ENCODE results near the gene CTXN3.
"Not testable (repeated sequence)": the region's sequence is repeated elsewhere in the genome, so short reads cannot be mapped to it uniquely, and the experiment has no call there.

Gene CTXN3

GRCh38 chr5:127652952-127653611 lies 4.2 kb downstream of the CTXN3 start:
- no peak for DNase-seq

- no peak for DNase-seq
These were observed 7.9 kb downstream of the CTXN3 start for GRCh38 chr5:127656825-127657224.

DNA sequence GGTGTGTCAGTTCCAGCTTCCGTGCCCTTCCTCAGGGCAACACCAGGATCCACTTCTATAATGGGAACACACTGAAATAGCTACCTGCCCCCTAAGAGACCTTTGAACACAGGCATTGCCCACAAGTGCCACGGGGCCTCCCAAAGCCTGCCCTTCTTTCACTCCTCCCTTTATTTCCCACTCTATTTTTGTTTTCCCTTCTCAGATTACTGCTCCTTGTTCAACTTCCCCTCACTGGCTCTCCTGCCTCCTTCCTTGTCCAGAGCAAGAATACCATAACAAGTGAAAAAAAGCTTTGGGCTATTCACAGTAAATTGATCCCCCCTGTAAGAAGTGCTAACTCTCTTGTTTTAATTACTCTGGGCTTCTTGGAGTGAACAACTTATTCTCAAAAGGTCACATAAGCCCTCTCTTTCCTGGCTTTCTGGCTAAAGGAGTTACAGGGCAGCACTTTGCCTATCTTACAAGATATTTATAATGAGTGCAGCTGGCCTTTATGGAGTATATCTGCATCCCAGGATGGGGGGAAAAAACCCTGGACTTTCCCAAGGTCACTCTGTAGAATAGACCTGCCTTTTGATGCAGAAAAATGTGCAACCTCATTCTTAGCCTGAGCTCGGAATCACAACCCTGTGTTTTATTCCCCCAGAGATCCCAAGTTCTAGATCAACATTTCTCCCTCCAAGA lies 11.3 kb downstream of the CTXN3 start:
- DNase-seq = no peak

- no peak for DNase-seq
These were observed 15.2 kb downstream of the CTXN3 start for GRCh38 chr5:127664093-127664492.

DNA sequence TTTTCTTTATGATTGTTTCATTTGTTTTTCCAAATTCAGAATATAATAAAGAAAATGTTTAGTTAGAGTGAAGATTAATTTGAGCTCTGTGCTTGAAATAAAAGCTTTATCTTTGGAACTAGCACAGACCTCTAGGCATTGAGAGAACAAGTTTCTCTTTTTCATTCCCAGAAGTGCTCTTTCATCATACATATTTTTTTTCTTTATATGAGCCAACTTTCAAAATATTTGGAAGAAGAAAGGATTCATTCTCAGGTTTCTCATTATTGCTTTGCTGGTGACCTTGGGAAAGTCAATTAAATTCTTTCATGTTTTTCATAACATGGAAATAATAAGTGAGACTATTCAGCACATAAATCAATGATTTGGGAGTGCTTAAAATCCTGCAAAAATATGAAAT lies 16.8 kb downstream of the CTXN3 start:
- DNase-seq = no peak

DNA sequence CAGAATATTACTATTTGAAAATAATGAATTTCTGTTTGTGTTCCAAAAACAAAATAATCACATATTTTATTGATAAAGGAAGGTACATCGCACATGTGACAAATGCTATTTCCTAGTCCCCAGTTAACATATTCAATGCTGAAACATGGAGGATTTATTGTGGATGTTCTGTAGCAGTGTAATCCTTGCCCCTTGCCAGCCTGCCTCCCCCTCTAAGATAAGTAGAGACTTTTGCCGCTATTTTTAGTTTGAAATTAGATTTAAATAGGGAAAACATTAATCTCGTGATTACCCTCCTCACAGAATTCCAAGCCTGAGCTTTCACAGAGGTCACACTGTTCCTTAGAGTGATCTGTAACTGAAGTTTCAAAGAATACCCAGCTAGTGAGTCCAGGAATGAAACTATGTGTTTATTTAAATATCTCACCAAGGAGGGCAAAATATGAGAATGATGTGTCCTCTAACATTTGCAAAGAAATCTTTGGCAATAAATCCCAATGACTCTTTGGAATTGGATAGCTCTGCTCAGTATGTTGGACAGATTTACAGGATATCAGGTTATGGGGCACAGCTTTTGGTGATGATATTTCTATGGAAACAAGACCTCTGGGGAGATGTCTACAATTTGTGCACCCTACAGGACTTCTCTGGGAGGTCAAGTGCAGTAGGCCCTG lies 17.3 kb downstream of the CTXN3 start:
- DNase-seq = no peak

DNA sequence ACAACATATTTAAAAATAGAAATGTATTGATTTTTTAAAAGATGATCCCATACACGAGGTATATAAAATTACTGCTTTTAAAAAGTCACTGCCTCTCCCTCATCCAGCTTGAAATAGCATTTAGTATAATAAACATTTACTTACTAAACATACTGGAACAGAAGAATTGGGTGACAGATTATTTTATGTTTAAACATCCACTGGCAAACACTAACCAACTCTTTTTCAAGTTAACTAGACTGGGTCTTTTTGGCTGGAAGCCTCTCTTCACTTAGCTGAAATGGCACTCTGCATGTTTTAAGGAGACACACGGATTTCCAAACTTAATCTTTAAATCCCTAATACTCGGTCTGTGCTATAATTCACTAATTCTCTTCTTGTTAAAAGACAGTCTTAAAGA lies 19.0 kb downstream of the CTXN3 start:
- DNase-seq = no peak

- no peak for DNase-seq
These were observed 22.3 kb downstream of the CTXN3 start for GRCh38 chr5:127671218-127671617.

DNA sequence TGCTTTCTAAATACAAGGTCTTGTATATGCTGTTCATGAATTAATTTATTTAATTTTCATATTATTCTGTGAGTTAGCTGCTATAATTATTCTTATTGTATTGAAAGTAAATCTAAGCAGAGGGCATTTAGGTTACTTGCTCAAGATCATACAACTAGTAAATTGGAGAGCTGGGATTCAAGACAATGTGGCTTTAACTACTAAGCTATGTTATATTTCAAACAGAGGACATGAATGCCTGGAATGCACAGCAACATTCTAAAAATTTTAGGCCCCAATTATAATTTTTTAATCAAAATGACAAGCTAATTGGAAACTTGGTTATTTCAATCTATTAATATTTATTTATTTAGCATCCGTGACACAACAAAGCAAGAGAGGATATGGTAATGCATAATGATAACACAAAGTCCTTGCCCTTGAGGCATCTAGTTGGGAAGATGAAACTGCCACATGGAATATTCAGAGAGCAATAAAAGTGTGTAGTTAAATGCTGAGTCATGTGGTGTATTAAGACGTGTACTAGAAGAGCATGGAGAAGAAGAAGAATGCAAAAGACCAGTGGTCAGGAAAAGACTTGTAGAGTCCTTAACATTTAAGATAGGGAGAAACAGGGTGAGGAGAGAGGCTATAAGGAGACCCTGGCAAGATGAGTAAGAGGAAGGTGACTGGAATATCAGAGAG lies 24.4 kb downstream of the CTXN3 start:
- no peak for DNase-seq

GRCh38 chr5:127676951-127677350 lies 28.1 kb downstream of the CTXN3 start:
- not testable (repeated sequence) for DNase-seq

DNA sequence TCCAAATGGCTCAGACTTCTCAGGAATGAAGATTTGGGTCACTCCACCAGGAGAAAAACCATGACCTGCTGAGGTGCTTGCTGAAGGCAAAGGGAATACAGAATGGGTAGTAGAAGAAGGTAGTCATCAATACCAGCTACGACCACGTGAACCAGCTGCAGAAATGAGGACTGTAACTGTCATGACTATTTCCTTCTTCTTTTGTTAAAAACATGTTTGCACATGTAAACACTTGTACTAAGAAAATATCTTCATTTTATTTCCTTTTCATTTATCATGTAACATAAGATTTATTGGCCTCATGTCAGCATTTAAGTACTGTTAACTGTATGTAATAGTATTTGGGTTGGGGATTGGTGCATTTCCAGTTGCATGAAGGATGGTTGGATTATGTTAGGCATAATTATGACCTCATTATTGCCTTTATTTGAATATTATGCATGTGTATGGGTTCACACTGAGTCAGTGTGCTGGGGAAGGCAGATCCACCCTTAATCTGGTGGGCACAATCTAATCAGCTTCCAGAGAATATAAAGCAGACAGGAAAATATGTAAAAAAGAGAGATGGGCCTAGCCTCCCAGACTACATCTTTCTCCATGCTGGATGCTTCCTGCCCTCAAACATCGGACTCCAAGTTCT lies 30.9 kb downstream of the CTXN3 start:
- not testable (repeated sequence) for DNase-seq

GRCh38 chr5:127680595-127680994 lies 31.7 kb downstream of the CTXN3 start:
- no peak for DNase-seq

- DNase-seq = no peak
These were observed 34.1 kb downstream of the CTXN3 start for GRCh38 chr5:127683008-127683407.

DNA sequence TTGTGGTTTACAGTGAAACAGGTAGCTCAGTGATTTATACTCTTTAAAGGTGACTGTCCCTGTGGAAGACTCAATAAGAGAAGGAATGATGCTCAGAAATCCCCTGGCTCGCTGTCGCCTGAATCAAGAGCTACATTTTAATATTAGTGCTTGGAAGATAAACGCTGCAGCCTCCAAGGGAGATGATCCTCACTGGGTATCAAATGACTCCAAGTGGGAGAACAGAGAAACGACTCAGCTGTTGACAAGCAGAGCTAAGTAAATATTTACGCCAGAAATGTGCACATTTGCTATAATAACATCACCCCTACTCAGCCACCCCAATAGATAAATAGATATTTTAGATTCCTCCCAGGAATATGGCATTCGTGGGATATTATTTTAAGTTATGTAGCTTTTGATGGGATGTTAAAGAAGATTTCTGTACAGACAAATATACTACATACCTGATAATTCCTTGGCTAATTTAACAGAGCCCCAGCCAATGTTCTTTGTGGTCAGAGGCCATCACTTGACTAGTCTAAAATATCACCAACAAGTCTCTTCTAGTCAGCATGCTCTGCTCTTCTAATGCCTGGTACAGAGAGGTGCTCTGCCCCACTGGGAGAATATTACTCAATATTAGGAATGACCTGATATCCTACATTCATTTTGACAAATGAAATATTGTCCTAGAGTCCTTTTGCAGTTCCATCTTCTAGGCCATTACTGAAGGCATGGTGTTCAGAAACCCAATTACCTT lies 36.0 kb downstream of the CTXN3 start:
- DNase-seq = no peak

- no peak for DNase-seq
These were observed 36.8 kb downstream of the CTXN3 start for GRCh38 chr5:127685662-127686061.

DNA sequence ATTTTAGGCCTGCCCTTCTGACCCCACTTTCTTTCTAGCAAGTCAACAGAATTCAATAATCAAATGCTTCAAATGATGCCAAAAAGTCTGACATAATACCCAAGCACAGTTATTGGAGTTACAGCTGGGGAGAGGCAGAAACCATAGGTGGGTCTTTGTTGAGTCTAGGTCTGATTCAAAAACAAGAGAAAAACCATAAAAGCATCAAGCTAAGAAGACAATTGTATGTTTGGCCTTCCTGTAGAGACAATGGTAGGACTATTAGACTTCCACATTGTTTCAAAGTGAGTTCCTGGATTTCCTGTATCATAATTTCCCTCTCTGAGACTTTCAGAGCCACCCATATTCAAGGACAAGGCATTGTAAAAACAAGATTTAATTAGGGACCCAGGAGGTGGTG lies 37.5 kb downstream of the CTXN3 start:
- DNase-seq = no peak

- no peak for DNase-seq
These were observed 45.8 kb downstream of the CTXN3 start for GRCh38 chr5:127694518-127695171.

DNA sequence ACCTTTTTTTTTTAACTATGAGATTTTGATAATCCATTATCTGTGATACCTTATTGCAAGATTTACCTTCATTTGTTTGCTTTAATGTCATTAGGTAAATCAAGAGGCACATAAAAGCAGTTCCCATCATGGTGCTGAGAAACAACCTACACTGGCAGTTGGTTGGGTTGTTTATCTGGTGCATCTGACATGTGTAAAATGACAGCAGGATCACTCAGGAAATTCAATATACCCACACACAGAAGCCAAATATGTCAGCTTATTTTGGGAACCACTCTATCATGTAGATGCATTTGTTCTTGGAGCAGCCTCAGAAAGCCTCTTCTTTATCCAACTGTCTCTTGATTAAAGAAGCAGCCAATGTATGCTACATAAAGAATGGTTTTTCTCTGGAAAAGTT lies 46.5 kb downstream of the CTXN3 start:
- DNase-seq = no peak

DNA sequence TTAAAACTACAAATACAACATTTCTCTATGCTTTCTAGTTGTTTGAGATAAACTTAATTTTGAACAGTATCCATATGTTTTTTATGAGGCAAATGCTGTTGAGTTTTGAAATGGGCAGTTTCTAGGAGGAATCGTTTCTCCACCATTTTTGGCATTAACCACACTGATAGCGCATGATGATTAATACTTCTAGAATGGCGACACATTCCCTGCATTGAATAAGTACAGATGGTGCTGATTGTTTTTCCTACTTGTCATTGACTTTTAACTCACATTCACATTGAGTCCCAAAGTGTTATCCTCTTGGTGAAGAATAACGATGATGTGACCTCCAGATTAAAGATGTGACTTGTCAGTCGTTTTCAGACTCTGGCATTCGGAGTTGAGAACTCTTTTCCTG lies 47.8 kb downstream of the CTXN3 start:
- no peak for DNase-seq

DNA sequence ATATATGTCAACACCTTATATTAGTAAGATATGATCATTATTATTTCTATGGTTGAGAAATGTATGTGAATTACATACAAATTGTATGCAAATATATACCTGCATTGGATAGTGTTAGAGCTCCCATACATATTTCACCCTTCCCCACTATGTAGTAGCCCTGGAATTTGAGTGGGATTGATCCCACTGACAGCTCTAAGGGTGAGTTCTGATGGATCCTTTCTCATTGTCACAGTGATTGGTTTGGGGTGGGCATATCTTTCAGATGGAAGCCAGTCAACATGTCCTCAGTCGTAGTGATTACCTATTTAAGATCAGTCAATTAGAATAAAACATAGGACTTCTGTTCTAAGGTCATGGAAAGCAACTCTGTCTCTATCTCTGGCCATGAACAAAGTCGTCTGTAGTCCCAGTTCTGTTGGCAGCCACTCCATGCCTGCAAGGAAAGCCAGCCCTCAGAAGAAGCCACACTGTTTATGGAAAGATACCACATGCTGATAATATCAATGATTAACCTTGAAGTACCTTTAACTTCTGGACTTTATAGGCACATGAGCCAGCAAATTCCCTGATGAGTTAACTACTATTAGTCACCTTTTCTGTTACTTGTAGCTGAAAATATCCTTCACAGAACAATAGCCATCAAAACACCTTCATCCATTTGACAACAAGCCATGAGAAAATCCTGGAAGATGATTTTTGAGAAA lies 49.2 kb downstream of the CTXN3 start:
- no peak for DNase-seq

DNA sequence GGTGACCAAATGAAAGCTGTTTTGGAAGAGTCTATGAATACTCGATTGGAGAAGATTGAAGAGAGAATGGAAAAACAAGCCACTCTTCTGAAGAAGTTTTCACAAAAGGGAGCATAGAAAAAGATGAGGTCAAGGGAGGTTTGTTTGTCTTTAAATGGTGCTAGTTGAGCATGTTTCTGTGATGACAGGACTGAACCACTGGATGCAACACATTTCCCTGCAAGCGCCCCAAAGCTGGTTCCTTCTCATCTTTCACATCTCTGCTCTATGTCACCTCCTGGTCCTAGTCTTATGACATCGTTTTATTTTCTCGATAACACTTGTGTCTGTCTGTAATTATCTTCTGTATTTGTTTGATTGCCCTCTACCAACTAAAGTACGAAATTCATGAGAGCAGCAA lies 50.5 kb downstream of the CTXN3 start:
- no peak for DNase-seq
